AG04449 (cell line): ENCODE results near the gene C11orf42.
A peak's percentile ranks its signal among the peaks of the same experiment; 100 is the strongest.

ENCODE experiments used
- CTCF ChIA-PET: fragments of 350-600 bp; formaldehyde crosslinking; extraction: SDS; loops from one replicate; lab custom pipeline; 2021; ENCODE audit warnings: antibody characterized with exemption; lab: Yijun Ruan, JAX
- POLR2A ChIA-PET: fragments of 400-600, 350-600 bp; formaldehyde crosslinking; extraction: SDS; loops from one replicate; lab custom pipeline; 2020; ENCODE audit warnings: antibody characterized with exemption, inconsistent platforms; lab: Yijun Ruan, JAX
- DNase-seq: peaks from one replicate; pipeline ENCODE4 v3.0.0-alpha.2; 2010; ENCODE audit warnings: low read depth, low spot score
- H3K4me3 ChIP-seq: 2 replicates; pipeline ENCODE4 v1.5.1; 2011; ENCODE audit warnings: low read depth, mild to moderate bottlenecking, control low read depth, low read length
- CTCF ChIP-seq: IDR thresholded peaks from one replicate; pipeline ENCODE4 v1.5.1; 2011; ENCODE audit warnings: mild to moderate bottlenecking, moderate library complexity, low read length, control low read depth, inconsistent platforms; ENCODE audit not compliant: insufficient read depth; ENCODE audit errors: missing control alignments

The C11orf42 gene

GRCh38 chr11:6225896-6226295, 20.5 kb downstream of the C11orf42 start:
- ChIA-PET POLR2A (no interaction called here), CTCF (interaction anchor here (0.7 to 2.9 kb wide), 4 partner anchors 26 to 153 kb away, joined by 3 to 9 read pairs (median 6); no protein-coding TSS in a partner anchor)
- no peak for DNase-seq
- H3K4me3 ChIP-seq, result no peak overlapping the region
- no peak for TF ChIP-seq CTCF

GRCh38 chr11:6228520-6228919, 23.2 kb downstream of the C11orf42 start:
- H3K4me3 ChIP-seq, result no peak overlapping the region
- TF ChIP-seq CTCF, result no peak
- DNase-seq, result no peak
- CTCF ChIA-PET, result interaction anchor here (1.0 to 3.5 kb wide), 5 partner anchors 8 to 151 kb away, joined by 3 to 9 read pairs (median 4); no protein-coding TSS in a partner anchor
- POLR2A ChIA-PET, result no interaction called here

- CTCF ChIA-PET, result interaction anchor here (1.1 to 3.5 kb wide), 5 partner anchors 9 to 149 kb away, joined by 3 to 9 read pairs (median 8); no protein-coding TSS in a partner anchor
- POLR2A ChIA-PET, result no interaction called here
- H3K4me3 ChIP-seq, result no peak overlapping the region
- DNase-seq, result no peak
- TF ChIP-seq CTCF, result no peak
Measured at GRCh38 chr11:6229911-6230310, 24.6 kb downstream of the C11orf42 start.

- DNase-seq, result no peak
- H3K4me3 ChIP-seq, result no peak overlapping the region
- CTCF ChIA-PET, result interaction anchor here (2.2 to 2.6 kb wide), 3 partner anchors 18 to 131 kb away, joined by 10 to 11 read pairs (median 10); no protein-coding TSS in a partner anchor
- POLR2A ChIA-PET, result no interaction called here
- no peak for TF ChIP-seq CTCF
Measured at GRCh38 chr11:6232899-6233298, 27.5 kb downstream of the C11orf42 start.

- ChIA-PET CTCF (interaction anchor here (1.1 to 5.2 kb wide), 6 partner anchors 17 to 130 kb away, joined by 3 to 44 read pairs (median 10); no protein-coding TSS in a partner anchor), POLR2A (interaction anchor here (0.6 to 0.7 kb wide), 2 partner anchors 86 to 271 kb away, joined by 3 read pairs; no protein-coding TSS in a partner anchor)
- DNase-seq, result no peak
- TF ChIP-seq CTCF, result no peak
- H3K4me3 ChIP-seq, result peak overlapping the region; percentile 98
Measured at GRCh38 chr11:6233984-6234386, 28.6 kb downstream of the C11orf42 start.

GRCh38 chr11:6234387-6235107, 29.2 kb downstream of the C11orf42 start, which contains the start of gene FHIP1B:
Gene FHIP1B (minus strand): TSS chr11:6234636. CDS start chr11:6224516, 10,120 bp downstream.
- no peak for TF ChIP-seq CTCF
- peak; percentile 98 for DNase-seq
- H3K4me3 ChIP-seq, result peak within 1 kb of the TSS; percentile 98
- CTCF ChIA-PET, result interaction anchor here (0.8 to 5.2 kb wide), 7 partner anchors 14 to 129 kb away, joined by 3 to 44 read pairs (median 4); no protein-coding TSS in a partner anchor
- POLR2A ChIA-PET, result interaction anchor here (0.6 to 0.7 kb wide), 3 partner anchors 85 to 613 kb away, joined by 3 read pairs; no protein-coding TSS in a partner anchor
